Measurements from ENCODE around the gene BABAM2. TPM values are rescaled to one million over a fixed set of nuclear protein-coding genes. Genes with fewer than 3 reads are reported as not detected.

BABAM2 gene
- total and polyA plus RNA-seq, 2 of the 4 experiments (the other 2 are of a cell fraction), result 20.9 to 23.1 TPM

- H3K27ac ChIP-seq (ENCODE audit: insufficient read depth, low read length), result no peak overlapping the region
- H4K8ac ChIP-seq (ENCODE audit: low read depth in 2 of 2, low read length in 2 of 2), result no peak overlapping the region
- H3K79me1 ChIP-seq (ENCODE audit: low read depth in 1 of 2, low read length in 2 of 2), result no peaks in the 10 kb centered on the region
- H3K9me1 ChIP-seq (ENCODE audit: insufficient read depth, low read length), result peaks cover 2% of the 10 kb centered on the region
- no peak overlapping the region for H2BK15ac ChIP-seq (ENCODE audit: low read depth, low read length)
- intact Hi-C loops (cut with micrococcal nuclease) (no loop called here), in situ Hi-C loops (cut with MboI; ENCODE audit: low sequenced_read_pairs) (no loop called here), dilution Hi-C loops (cut with HindIII; ENCODE audit: low sequenced_read_pairs, unreplicated experiment) (no loop called here)
- no peak overlapping the region for H3K14ac ChIP-seq (replicated peaks; ENCODE audit: low read depth, low read length)
- no peak overlapping the region for H2AFZ ChIP-seq (replicated peaks; ENCODE audit: low read length, poor library complexity)
- H4K5ac ChIP-seq (ENCODE audit: low read depth, low read length), result no peak overlapping the region
- H3K23ac ChIP-seq (ENCODE audit: low read depth, low read length), result no peak overlapping the region
- no peak overlapping the region for H2AK5ac ChIP-seq (ENCODE audit: low read depth, low read length)
- H3K4me3 ChIP-seq (ENCODE audit: insufficient read depth, low read depth, low read length), result no peak overlapping the region
- H4K20me1 ChIP-seq (ENCODE audit: insufficient read depth, low read length), result no peaks in the 10 kb centered on the region
- H3K4me2 ChIP-seq (ENCODE audit: low read depth, low read length), result no peak overlapping the region
- H3K4ac ChIP-seq (ENCODE audit: low read depth, low read length), result no peak overlapping the region
- H2BK5ac ChIP-seq (ENCODE audit: low read depth, low read length, poor library complexity, severe bottlenecking), result no peak overlapping the region
- H2BK20ac ChIP-seq (ENCODE audit: low read depth, low read length), result no peak overlapping the region
- ChIA-PET POLR2A (ENCODE audit: unreplicated experiment) (no interaction called here), CTCF (no interaction called here)
- no peak overlapping the region for H3K9ac ChIP-seq (ENCODE audit: low read depth, low read length)
- no peak overlapping the region for H2BK120ac ChIP-seq (ENCODE audit: low read depth, low read length)
- no peaks in the 10 kb centered on the region for H3K36me3 ChIP-seq (ENCODE audit: control insufficient read depth, insufficient read depth, low read length)
- no peaks in the 10 kb centered on the region for H3K9me3 ChIP-seq (ENCODE audit: control insufficient read depth, insufficient read depth, low read length)
- no peak overlapping the region for H3K18ac ChIP-seq (ENCODE audit: low read depth, low read length)
- DNase-seq (no peak), ATAC-seq (ENCODE audit: low read depth) (no peak)
- H3K27me3 ChIP-seq (ENCODE audit: control insufficient read depth, insufficient read depth, low read length), result no peaks in the 10 kb centered on the region
- BruUV-seq (replicated peaks), result no TSS peak
- no peak overlapping the region for H3K56ac ChIP-seq (ENCODE audit: extremely low read depth, insufficient read depth, low read length)
- H2AK9ac ChIP-seq (replicated peaks; ENCODE audit: low read depth, low read length, poor library complexity), result no peak overlapping the region
- WGBS, 2 experiments (ENCODE audit: extremely low coverage in 2 of 2, insufficient read length in 1 of 2), result no CpG with 5 or more reads among the region's 2 CpGs
- H4K91ac ChIP-seq (ENCODE audit: insufficient read depth, low read depth, low read length), result no peak overlapping the region
- TF ChIP-seq ELK1 (IDR thresholded peaks at IDR 0.05; ENCODE audit: borderline replicate concordance, low read depth, low read length) (no peak), MXI1 (IDR thresholded peaks at IDR 0.05; ENCODE audit: borderline replicate concordance, low read depth, low read length) (no peak), RCOR1 (IDR thresholded peaks at IDR 0.05; ENCODE audit: insufficient replicate concordance, low read length) (no peak), MAFK (IDR thresholded peaks at IDR 0.05; ENCODE audit: low read depth, low read length) (no peak), BHLHE40 (IDR thresholded peaks at IDR 0.05; ENCODE audit: low read depth, low read length) (no peak), FOS (IDR thresholded peaks at IDR 0.05; ENCODE audit: low read depth, low read length) (no peak), CHD1 (IDR thresholded peaks at IDR 0.05; ENCODE audit: low read depth, low read length) (no peak), CTCF (conservative IDR thresholded peaks at IDR 0.05; ENCODE audit: low read depth, low read length) (no peak), CEBPB (IDR thresholded peaks at IDR 0.05; ENCODE audit: low read depth, low read length) (no peak)
- peaks cover 6% of the 10 kb centered on the region for H3K4me1 ChIP-seq (ENCODE audit: control insufficient read depth, insufficient read depth, low read length)
These were observed 426.9 kb downstream of the BABAM2 start for GRCh38 chr2:28317390-28317789.
